SIG-M5 treated with dmso at 0.1 percent for 504 hours (cell line): ENCODE data around the gene PLD6.
"Not testable (repeated sequence)": the region's sequence is repeated elsewhere in the genome, so short reads cannot be mapped to it uniquely, and the experiment has no call there.

Experiments used
- DNase-seq: peaks from one replicate; lab custom pipeline; 2025; ENCODE audit not compliant: unreplicated experiment; lab: John Stamatoyannopoulos, UW

Gene PLD6

GRCh38 chr17:17179371-17179827 is 26.7 kb downstream of the PLD6 start:
- no peak for DNase-seq

DNA sequence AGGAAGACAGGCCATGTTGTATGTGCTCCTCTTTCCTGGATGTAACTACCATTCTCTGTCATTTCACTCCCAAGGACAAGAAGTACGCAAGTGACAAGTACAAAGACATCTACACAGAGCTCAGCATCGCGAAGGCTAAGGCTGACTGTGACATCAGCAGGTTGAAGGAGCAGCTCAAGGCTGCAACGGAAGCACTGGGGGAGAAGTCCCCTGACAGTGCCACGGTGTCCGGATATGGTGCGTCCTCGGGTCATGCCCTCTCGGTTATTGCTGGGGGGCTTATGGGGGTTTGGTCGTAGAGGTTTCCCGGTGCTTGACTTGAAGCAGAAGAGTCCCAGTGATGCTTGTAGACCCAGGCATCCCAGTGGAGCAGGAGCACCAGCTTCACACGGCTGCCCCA is 29.0 kb downstream of the PLD6 start:
- DNase-seq = no peak

DNA sequence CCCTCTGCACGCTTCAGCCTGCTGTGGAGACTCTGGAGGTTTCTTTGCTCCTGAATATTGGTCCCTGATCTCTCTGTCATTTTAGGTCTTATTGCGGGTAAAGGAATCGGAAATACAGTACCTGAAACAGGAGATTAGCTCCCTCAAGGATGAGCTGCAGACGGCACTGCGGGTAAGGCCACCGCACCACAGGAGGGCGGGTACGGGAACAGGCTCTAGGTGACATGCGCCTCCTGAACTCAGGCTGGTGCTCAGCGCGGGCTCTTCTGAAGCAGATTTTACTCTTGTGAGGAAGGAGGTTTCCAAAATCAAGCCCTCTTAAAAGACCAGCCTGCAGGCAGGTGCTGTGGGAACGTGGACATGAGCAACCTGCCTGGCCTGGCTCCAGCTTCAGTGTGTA is 29.8 kb downstream of the PLD6 start:
- DNase-seq = no peak

DNA sequence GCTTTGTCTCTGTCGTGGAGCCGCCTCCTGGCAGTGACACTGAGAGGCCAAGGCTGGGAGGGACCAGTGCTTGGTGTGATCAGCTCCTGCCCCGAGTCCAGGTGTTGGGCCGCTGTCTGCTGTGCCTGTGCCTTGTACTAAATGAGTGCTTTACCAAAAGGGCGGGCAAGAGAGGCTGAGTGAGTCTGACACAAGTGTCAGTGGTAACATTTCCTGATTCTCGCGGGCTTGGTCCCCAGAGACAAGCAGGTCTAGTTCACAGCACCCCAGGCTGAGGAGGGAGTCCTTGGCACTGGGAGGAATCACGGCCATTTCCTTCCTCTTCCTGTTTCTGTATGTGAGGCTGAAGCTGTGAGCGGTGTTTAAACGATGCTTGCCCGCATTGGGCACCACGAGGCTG is 30.2 kb downstream of the PLD6 start:
- DNase-seq = no peak

GRCh38 chr17:17175340-17175739 is 30.8 kb downstream of the PLD6 start:
- DNase-seq = no peak

- no peak for DNase-seq
Observed at GRCh38 chr17:17173921-17174320, 32.2 kb downstream of the PLD6 start.

- DNase-seq = no peak
Observed at GRCh38 chr17:17172990-17173389, 33.1 kb downstream of the PLD6 start.

DNA sequence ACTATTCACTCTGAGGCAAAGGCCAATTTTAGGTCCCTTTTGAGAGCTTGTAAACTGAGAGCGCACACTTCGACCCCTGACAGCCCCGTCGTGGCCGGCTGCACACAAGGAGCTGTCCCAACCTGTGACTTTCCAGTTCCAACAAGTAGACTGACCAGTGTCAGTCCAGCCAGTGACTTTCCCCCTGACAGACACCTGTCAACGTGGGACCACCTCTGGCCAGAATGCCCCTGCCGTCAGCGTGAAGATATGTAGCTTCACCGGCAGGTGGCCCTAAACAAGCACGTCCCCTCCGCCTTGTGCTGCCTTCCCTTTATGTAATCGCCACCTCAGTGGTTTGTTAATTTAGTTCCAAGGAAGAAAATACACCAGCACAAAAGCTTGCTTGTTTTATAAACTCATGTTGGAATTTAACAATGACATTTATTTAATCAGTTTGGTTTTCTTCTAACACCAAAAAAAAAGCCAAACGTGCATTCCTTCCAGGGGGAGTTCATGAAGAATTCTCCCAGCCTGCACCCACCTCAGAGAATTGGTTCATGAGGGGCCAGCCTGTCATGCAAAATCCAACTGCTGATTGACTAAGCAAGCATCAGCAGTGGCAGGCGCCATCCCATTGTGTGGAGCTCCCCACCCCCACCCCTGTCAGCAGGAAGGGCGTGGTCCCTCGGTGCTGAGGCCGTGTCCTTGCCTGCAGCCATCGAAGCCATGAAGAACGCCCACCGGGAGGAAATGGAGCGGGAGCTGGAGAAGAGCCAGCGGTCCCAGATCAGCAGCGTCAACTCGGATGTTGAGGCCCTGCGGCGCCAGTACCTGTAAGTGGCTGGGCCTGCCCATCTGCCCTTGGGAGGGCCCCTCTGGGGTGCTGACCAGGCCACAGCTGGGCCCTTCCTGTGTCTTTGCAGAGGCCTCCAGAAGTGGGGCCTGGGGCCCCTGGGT is 33.9 kb downstream of the PLD6 start:
- DNase-seq = no peak

GRCh38 chr17:17171186-17171585 is 34.9 kb downstream of the PLD6 start:
- no peak for DNase-seq

GRCh38 chr17:17170346-17170985 is 35.7 kb downstream of the PLD6 start:
- DNase-seq = no peak

DNA sequence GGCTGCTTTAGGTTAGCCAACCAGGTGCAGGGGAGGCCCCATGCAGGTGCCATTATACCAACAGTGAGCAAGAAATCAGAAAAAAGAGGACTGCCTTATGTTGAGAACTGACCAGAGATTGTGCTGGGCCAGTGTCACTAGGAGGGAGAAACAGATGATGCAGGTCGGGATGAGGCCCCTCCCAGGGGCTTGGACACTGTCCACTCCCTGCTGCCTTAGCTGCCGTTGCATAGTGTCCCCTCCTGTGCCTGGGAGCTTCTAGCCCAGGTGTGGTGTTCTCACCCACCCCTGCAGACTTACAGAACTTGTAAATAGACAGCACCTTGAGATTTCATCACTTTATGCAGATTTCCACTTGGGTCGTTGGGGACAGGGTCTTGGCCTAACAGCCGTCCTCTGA is 36.7 kb downstream of the PLD6 start:
- no peak for DNase-seq

- DNase-seq = no peak
Observed at GRCh38 chr17:17168401-17168800, 37.7 kb downstream of the PLD6 start.

- no peak for DNase-seq
Observed at GRCh38 chr17:17167986-17168385, 38.1 kb downstream of the PLD6 start.

GRCh38 chr17:17167356-17167755 is 38.8 kb downstream of the PLD6 start:
- DNase-seq = no peak

GRCh38 chr17:17166446-17166845 is 39.7 kb downstream of the PLD6 start:
- DNase-seq = no peak

- DNase-seq = no peak
Observed at GRCh38 chr17:17165666-17166308, 40.3 kb downstream of the PLD6 start.

GRCh38 chr17:17164676-17165075 is 41.5 kb downstream of the PLD6 start:
- no peak for DNase-seq

- no peak for DNase-seq
Observed at GRCh38 chr17:17164156-17164555, 42.0 kb downstream of the PLD6 start.

DNA sequence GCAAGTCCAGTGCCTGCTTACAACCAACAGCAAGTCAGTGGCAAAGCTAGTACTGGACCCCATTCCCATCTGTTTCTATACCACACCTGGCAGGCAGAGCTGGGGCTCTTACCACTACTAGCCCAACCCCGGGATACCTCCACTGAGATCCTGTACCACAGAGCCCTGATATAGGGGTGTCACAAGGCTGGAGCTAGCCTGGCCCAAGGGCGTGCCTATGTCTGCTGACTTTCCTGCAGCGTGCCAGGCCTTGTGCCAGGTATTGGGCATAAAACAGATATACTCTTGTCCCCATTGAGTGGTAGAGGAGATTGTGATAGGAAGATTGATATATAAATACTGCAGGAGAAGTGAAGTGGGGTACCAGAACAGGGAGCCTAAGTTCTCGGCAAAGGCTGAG is 44.4 kb downstream of the PLD6 start:
- no peak for DNase-seq

- DNase-seq = no peak
Observed at GRCh38 chr17:17161121-17161520, 45.0 kb downstream of the PLD6 start.

- DNase-seq = no peak
Observed at GRCh38 chr17:17159571-17159970, 46.6 kb downstream of the PLD6 start.

GRCh38 chr17:17158506-17158905 is 47.6 kb downstream of the PLD6 start:
- DNase-seq = not testable (repeated sequence)
